GM23338 (cell line): Measurements from ENCODE around the gene RTN4RL1. TPM values are rescaled to one million over a fixed set of nuclear protein-coding genes. Genes with fewer than 3 reads are reported as not detected.

Experiments
- ATAC-seq: fragments of 200-7000 bp; cut with Tn5 transposase; 3 replicates; pipeline ENCODE4 v1.9.1; 2020
- DNase-seq: peaks from one replicate; pipeline ENCODE4 v3.0.0-alpha.2; 2015; ENCODE audit warnings: low spot score
- H2AFZ ChIP-seq: fragments of 200-600 bp; sonication (generic); 2 replicates; pipeline ENCODE4 v1.8.0; 2016; ENCODE audit warnings: antibody characterized with exemption, mild to moderate bottlenecking, moderate library complexity
- H3F3A ChIP-seq: fragments of 200-600 bp; sonication (generic); replicated peaks from 2 replicates; pipeline ENCODE4 v1.8.0; 2017; ENCODE audit warnings: antibody characterized with exemption, mixed run types, low read depth
- H3K27ac ChIP-seq: fragments of 200-600 bp; sonication (generic); 2 replicates; pipeline ENCODE4 v1.6.1; 2016; ENCODE audit warnings: low read depth
- H3K27me3 ChIP-seq: fragments of 200-600 bp; sonication (generic); 2 replicates; pipeline ENCODE4 v1.8.0; 2016; ENCODE audit warnings: mild to moderate bottlenecking, mixed run types, moderate library complexity; ENCODE audit not compliant: insufficient read depth
- H3K36me3 ChIP-seq: fragments of 200-600 bp; sonication (generic); 2 replicates; pipeline ENCODE4 v1.8.0; 2016; ENCODE audit warnings: mild to moderate bottlenecking; ENCODE audit not compliant: insufficient read depth
- H3K4me1 ChIP-seq: fragments of 200-600 bp; sonication (generic); 2 replicates; pipeline ENCODE4 v1.8.0; 2016; ENCODE audit warnings: mild to moderate bottlenecking, moderate library complexity; ENCODE audit not compliant: insufficient read depth
- H3K4me2 ChIP-seq: fragments of 200-600 bp; sonication (generic); 2 replicates; pipeline ENCODE4 v1.7.1; 2017; ENCODE audit warnings: mixed run types
- H3K4me3 ChIP-seq: fragments of 200-600 bp; sonication (generic); 2 replicates; pipeline ENCODE4 v1.6.1; 2016; ENCODE audit warnings: mixed run types
- H3K79me2 ChIP-seq: fragments of 200-600 bp; sonication (generic); replicated peaks from 2 replicates; pipeline ENCODE4 v1.8.0; 2017; ENCODE audit warnings: mild to moderate bottlenecking; ENCODE audit not compliant: insufficient read depth
- H3K9me2 ChIP-seq: fragments of 200-600 bp; sonication (generic); 2 replicates; pipeline ENCODE4 v1.8.0; 2017; ENCODE audit not compliant: insufficient read depth
- H4K20me1 ChIP-seq: fragments of 200-600 bp; sonication (generic); replicated peaks from 2 replicates; pipeline ENCODE4 v1.8.0; 2017; ENCODE audit warnings: mild to moderate bottlenecking; ENCODE audit not compliant: insufficient read depth
- H3K27ac Mint-ChIP-seq: 2 replicates; pipeline ENCODE4 v1.8.0; 2020; ENCODE audit warnings: inconsistent platforms, mild to moderate bottlenecking, moderate library complexity, mixed read lengths
- H3K27me3 Mint-ChIP-seq: 3 replicates; pipeline ENCODE4 v1.8.0; 2022; ENCODE audit warnings: low read depth, mild to moderate bottlenecking, moderate library complexity, mixed read lengths, inconsistent platforms; ENCODE audit not compliant: insufficient read depth, poor library complexity
- H3K36me3 Mint-ChIP-seq: 3 replicates; pipeline ENCODE4 v1.8.0; 2021; ENCODE audit warnings: low read depth, mild to moderate bottlenecking, inconsistent platforms, moderate library complexity, mixed read lengths
- H3K4me1 Mint-ChIP-seq: 3 replicates; pipeline ENCODE4 v1.8.0; 2020; ENCODE audit warnings: mild to moderate bottlenecking, inconsistent platforms, mixed read lengths
- H3K4me3 Mint-ChIP-seq: 3 replicates; pipeline ENCODE4 v1.8.0; 2021; ENCODE audit warnings: moderate library complexity, mild to moderate bottlenecking, inconsistent platforms, mixed read lengths
- H3K9me3 Mint-ChIP-seq: 3 replicates; pipeline ENCODE4 v1.8.0; 2020; ENCODE audit warnings: moderate library complexity, mild to moderate bottlenecking, inconsistent platforms, mixed read lengths
- ETS1 ChIP-seq: IDR thresholded peaks from 2 replicates; pipeline ENCODE4 v1.6.1; 2016; ENCODE audit warnings: antibody characterized with exemption
- EZH2 ChIP-seq: fragments of 200-600 bp; sonication (generic); IDR thresholded peaks from one replicate; pipeline ENCODE4 v1.8.0; 2017; ENCODE audit warnings: antibody characterized with exemption, mild to moderate bottlenecking, low read depth; ENCODE audit not compliant: unreplicated experiment
- EZH2phosphoT487 ChIP-seq: fragments of 200-600 bp; sonication (generic); IDR thresholded peaks from one replicate; pipeline ENCODE4 v1.8.1; 2018; ENCODE audit warnings: antibody characterized with exemption; ENCODE audit not compliant: unreplicated experiment
- POLR2AphosphoS5 ChIP-seq: IDR thresholded peaks from 2 replicates; pipeline ENCODE4 v1.6.1; 2016; ENCODE audit warnings: antibody characterized with exemption, low read depth
- STAT1 ChIP-seq: IDR thresholded peaks from one replicate; pipeline ENCODE4 v1.6.1; 2016; ENCODE audit warnings: antibody characterized with exemption; ENCODE audit not compliant: unreplicated experiment
- ZNF462 ChIP-seq: fragments of 250-450 bp; sonication (Bioruptor Pico); IDR thresholded peaks from 2 replicates; pipeline ENCODE4 v1.5.0; 2020; ENCODE audit warnings: mild to moderate bottlenecking, moderate library complexity
- polyA plus RNA-seq: library from polyadenylated mRNA; unstranded; fragments of >200 nt; fragmentation: Nextera tagmentation; extraction: Ambion mirVana; gene quantifications from 2 replicates; pipeline ENCODE4 v1.2.1, GENCODE V29; 2016
- total RNA-seq: library from RNA; depleted of rRNA; stranded (reverse); fragments of >200 nt; shearing (Covaris generic); gene quantifications from 2 replicates; pipeline ENCODE4 v1.2.3, GENCODE V29; 2014

RTN4RL1 gene
- total and polyA plus RNA-seq, 2 experiments from 2014 or later: 0.17 TPM; not detected in 1

- H3K4me3 Mint-ChIP-seq: no peak overlapping the region
- H3F3A ChIP-seq: no peaks in the 10 kb centered on the region
- no peaks in the 10 kb centered on the region for H3K36me3 ChIP-seq
- H3K9me3 Mint-ChIP-seq: no peaks in the 10 kb centered on the region
- no peak for TF ChIP-seq EZH2
- no peak for TF ChIP-seq STAT1
- no peak for TF ChIP-seq POLR2AphosphoS5
- no peak for TF ChIP-seq EZH2phosphoT487
- no peak for TF ChIP-seq ZNF462 (CRISPR knock-in tag)
- TF ChIP-seq ETS1: no peak
- DNase-seq: no peak
- no peaks in the 10 kb centered on the region for H3K36me3 Mint-ChIP-seq
- H4K20me1 ChIP-seq: no peaks in the 10 kb centered on the region
- H3K4me2 ChIP-seq: no peak overlapping the region
- no peak overlapping the region for H3K27ac ChIP-seq
- H3K27me3 Mint-ChIP-seq: peaks cover 16% of the 10 kb centered on the region
- H3K4me1 Mint-ChIP-seq: no peaks in the 10 kb centered on the region
- H3K27ac Mint-ChIP-seq: no peak overlapping the region
- ATAC-seq: no peak
- H3K4me1 ChIP-seq: no peaks in the 10 kb centered on the region
- H2AFZ ChIP-seq: peak overlapping the region; percentile 84; the same call in 1 of the 2 replicates
- no peaks in the 10 kb centered on the region for H3K9me2 ChIP-seq
- no peaks in the 10 kb centered on the region for H3K27me3 ChIP-seq
- H3K79me2 ChIP-seq: no peaks in the 10 kb centered on the region
- H3K4me3 ChIP-seq: no peak overlapping the region
Measured at GRCh38 chr17:1937461-1937860, 87.7 kb downstream of the RTN4RL1 start.
